NK-92 treated with Interleukin-12 subunit alpha and Interleukin-12 subunit beta, amount 100 ng/mL, for 24 hours (cell line): ENCODE measurements around the gene RAB13.
"Not testable (repeated sequence)": the region's sequence is repeated elsewhere in the genome, so short reads cannot be mapped to it uniquely, and the experiment has no call there.

Experiments used
- DNase-seq: peaks from one replicate; lab custom pipeline; 2025; lab: John Stamatoyannopoulos, UW

The RAB13 gene

DNA sequence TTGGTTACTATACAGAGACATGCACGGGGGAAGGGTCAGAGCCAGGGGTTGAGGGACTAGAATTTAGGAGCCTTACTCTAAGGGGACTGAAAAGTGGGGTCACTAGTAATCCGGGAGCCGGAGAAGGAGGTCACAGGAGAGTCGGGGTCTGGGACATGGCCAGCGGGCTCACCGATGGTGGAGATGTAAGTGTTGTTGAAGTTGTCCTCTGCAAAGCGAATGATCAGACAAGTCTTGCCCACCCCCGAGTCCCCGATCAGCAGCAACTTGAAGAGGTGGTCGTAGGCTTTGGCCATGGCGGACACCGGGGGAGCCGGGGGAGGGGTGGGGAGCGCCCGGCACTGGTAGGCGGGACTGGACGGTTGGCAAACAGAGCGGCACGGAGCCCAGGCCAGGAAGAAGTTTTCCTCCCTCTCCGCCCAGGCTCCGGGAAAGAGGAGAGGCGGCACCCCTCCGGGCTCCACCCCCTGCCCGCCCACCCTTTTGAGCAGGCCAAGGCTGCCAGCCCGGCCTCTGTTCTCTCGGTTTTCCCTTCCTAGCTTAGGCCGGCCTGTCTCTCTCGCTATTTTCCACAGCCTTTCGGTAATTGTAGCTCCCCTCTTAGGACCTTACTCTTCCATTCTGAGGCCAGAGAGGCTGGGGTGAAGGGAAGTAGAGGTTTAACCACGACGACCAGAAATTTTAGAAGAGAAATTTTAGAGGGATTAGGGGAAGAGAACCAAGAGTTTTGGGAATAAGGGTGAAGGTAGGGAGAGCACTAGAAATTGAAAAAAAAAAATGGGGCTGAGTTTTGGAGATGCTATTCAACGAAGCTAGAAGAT is at the start of gene RAB13:
TSS of gene RAB13 (minus strand) at position 399 of the 821 bp plus-strand sequence. CDS start at position 296, 103 bp downstream.
- DNase-seq = no peak

DNA sequence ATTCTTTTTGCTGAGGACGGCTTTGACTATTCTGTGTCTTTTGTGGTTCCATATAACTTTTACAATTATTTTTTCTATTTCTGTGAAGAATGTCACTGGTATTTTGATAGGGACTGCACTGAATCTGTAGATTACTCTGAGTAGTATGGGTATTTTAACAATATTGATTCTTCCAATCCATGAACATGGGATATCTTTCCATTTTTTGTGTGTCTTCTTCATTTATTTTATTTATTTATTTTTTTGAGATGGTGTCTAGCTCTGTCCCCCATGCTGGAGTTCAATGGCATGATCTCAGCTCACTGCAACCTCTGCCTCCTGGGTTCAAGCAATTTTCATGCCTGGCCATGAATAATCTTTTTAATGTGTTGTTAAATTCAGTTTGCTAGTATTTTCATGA is 47.6 kb upstream of the RAB13 start:
- DNase-seq = not testable (repeated sequence)

DNA sequence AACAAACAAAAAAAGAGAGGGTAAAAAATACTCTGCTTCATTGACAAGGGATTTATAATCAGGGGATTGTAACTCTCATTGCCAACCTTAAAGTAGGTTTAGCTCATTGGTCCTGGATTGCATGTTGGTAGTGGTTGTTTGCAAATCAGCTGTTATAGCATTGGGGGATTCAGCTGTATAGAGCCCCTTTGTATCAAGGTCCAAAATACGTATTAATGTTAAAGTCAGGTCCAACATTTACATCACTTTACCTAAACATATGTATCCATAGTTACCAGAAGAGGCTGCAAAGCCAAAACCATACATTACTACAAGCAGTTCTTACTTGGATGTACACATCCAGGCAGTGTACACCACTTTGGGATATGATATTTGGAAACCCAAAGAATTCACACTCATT is 33.8 kb upstream of the RAB13 start:
- DNase-seq = no peak

DNA sequence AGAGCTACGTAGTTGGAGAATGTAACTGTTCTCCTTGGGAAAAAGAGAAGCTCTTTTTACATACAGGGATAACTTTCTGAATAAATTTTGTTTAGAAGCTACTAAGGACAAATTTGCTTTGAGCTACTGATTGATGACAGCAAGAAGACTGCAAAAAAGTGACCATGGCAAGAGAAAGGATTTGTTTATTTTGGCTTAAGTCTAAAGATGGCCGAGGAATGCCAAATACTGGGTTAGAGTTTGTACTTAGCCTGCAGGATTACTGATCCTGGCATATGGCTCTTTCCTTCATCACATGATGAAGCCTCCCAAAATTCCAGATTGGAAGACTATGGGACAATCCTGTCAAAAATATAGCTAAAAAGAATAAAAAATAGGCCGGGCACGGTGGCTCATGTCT is 33.1 kb upstream of the RAB13 start:
- DNase-seq = no peak

DNA sequence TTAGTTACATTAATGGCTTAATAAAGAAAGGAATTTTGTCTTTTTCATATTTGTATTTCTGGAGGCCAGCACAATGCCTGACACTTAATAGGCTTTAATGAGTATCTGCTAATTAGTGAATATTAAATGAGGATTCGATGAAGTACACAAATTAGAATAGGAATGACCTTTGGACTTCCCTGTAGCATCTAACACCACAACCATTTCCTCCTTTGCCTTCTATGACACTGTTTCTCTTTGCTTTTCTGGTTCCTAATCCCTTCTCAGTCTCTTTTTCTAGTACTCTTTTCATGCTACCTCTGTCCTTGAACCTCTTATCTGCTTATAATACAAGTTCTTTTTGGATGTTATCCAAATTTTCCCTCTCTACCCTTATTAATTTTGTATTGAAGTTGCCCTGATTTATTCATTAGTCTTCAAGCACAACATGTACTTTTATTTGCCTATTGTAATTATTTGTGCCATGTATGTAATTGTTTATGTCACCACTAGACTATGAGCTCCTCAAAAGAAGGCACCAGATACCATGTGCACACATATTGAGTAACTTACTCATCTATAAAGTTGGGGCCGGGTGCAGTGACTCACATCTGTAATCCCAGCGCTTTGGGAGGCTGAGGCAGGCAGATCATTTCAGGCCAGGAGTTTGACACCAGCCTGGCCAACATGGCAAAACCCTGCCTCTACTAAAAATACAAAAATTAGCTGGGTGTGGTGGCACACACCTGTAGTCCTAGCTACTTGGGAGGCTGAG is 28.2 kb upstream of the RAB13 start:
- DNase-seq = no peak

DNA sequence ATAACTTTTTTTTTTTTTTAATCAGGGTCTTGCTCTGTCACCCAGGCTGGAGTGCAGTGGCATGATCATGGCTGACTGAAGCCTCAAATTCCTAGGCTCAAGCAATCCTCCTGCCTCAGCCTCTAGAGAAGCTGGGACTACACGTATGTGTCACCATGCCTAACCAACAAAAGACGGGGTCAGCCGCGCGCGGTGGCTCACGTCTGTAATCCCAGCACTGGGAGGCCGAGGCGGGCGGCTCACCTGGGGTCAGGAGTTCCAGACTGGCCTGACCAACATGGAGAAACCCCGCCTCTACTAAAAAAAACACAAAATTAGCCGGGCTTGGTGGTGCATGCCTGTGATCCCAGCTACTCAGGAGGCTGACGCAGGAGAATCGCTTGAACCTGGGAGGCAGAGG is 26.4 kb upstream of the RAB13 start:
- not testable (repeated sequence) for DNase-seq

DNA sequence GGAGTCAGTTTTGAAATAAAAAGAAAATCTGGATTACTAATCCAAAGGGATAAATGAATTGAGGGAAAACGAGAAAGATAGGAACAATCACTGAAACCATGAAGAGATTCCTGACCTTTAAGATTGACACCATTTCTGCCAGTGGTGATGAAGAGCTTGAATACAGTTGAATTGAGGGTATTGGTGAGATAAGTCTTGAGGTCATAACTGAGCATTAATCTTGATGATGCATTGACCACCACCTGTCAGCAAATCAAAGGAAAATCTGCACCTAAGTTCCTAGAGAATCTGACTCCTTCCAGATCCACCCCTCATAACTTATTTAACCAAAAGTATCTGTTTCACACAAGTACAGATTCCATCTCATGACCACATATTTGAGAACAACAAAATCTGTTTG is 26.0 kb upstream of the RAB13 start:
- DNase-seq = no peak

DNA sequence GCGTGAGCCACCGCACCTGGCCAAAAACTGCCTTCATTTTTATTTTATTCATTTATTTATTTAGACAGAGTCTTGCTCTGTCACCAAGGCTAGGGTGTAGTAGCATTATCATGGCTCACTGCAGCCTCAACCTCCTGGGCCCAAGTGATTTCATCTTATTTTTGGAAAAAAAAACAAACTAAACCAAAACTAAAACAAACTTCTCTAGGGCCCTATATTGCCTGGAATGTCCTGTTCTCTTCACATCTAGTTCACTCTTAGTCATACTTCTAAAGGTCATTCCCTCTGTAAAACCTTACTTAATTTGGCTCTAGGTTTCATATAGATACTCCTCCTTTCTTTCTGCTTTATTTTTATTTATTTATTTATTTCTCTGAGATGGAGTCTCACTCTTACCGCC is 20.0 kb upstream of the RAB13 start:
- DNase-seq = no peak

DNA sequence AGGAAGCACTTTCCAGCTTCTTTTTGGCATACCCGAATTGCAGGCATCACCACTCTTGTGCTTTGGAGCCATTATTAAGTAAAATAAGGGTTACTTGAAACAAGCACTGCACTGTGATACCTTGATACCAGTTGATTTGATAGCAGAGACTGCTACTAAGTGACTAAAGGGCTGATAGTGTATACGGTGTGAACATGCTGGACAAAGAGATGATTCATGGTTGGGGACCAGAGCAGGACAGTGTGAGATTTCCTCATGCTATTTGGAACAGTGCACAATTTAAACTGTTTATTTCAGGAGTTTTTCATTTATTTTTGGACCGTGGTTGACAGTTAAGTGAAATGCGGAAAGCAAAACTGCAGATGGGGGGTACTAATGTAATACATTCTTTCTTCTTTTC is 14.3 kb upstream of the RAB13 start:
- DNase-seq = no peak

DNA sequence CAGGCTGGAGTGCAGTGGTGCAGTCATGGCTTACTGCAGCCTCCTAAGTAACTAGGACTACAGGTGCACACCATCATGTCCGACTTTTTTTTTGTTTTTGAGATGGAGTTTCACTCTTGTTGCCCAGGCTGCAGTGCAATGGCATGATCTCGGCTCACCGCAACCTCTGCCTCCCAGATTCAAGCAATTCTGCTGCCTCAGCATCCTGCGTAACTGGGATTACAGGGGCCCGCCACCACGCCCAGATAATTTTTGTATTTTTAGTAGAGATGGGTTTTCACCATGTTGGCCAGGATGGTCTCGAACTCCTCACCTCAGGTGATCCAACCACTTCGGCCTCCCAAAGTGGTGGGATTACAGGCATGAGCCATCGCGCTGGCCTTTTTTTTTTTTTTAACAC is 10.7 kb upstream of the RAB13 start:
- not testable (repeated sequence) for DNase-seq

DNA sequence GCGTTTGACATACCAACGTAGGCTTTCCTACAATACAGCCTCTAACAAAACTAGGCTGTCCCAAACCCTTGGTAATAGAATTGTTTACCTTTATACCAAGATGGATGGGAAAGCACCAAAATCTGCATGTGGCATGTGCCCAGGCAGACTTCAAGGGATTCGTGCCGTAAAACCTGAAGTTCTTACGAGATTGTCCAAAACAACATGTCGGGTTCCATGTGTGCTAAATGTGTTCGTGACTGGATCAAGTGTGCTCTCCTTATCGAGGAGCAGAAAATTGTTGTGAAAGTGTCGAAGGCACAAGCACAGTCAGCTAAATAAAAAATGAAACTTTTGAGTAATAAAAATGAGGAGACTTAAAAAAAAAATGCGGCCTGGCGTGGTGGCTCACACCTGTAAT is 9.5 kb upstream of the RAB13 start:
- DNase-seq = no peak

DNA sequence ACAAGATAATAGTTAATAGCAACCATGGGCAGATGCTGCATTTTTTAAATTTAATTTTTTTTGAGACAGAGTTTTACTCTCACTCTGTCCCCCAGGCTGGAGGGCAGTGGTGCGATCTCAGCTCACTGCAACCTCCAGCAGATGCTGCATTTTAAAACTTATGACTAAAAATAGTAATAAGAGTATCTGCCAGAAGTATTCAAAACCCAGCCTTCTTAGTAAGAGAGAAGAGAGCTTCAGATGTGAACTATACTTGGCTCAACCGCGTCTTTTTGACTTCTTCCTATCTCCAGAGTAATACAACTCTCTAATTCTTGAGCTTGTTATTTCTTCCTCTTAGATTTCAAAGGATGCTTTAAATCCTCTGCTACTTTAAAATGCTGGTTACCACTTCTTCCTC is 9.1 kb upstream of the RAB13 start:
- DNase-seq = no peak

DNA sequence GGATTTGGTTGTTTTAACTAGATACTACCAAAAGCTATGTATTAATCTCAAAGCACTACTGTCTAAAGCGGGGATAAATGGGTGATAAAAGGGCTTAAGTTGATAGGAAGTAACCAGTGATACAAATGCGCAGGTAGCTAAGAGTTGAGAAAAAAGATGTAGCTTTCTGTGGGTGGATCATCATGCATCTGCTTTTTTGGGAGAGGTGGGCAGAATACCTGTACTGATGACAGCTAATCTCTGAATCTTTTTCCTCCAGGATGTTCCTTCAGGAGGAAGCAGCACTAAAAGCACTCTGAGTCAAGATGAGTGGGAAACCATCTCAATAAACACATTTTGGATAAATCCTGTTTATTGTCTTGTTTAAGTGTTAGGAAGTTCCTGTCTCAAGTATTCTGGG is 5.7 kb upstream of the RAB13 start:
- no peak for DNase-seq

DNA sequence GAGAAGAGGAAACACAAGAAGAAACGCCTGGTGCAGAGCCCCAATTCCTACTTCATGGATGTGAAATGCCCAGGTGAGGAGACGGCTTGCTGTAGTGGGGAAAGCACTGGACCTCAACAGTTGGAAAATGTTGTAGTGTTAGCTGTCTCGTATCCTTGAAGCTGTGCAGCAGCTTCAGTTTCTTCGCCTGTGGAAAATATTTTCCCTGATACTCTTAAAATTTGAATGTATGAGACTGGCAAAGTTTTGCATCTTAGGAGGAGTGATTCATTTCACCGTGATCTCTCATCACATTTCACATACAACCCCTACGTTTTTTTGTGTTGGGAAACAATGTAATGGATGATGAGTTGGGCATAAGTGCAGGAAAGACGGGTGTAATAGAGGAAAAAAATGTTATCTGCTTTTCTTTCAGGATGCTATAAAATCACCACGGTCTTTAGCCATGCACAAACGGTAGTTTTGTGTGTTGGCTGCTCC is 5.1 kb upstream of the RAB13 start:
- no peak for DNase-seq

DNA sequence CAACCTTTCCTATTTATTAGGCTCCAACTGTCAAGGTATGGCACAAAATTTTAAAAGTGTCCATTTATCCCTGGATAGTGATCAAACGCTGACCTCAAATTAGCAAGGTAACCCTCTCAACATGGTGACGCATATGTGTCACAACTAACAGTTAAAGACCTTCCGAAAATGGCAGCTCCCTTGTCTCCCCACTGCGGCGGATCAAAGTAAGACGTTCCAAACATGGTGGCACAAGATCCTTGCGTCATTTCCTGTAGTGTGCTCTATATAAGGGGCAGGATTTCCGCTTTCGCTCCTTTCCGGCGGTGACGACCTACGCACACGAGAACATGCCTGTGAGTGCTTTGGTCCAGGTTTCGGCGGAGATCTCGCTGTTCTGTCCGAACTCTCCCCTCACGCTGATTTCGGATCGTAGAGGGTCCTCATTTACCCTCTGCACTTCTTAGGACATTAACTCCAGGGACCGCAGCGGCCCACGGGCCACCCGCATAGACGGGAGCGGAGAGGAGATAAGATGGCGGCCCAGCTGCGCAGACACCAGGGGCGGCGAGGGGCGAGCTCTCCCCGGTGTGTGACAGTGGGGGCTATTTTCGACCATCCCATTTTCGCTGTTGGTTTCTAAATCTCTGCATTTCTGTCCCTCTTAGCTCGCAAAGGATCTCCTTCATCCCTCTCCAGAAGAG is 4.5 kb upstream of the RAB13 start, which contains the start of gene RPS27:
TSS of gene RPS27 (plus strand) at position 295 of the 683 bp plus-strand sequence. CDS start at position 330, 35 bp downstream.
- peak; percentile 83 for DNase-seq

DNA sequence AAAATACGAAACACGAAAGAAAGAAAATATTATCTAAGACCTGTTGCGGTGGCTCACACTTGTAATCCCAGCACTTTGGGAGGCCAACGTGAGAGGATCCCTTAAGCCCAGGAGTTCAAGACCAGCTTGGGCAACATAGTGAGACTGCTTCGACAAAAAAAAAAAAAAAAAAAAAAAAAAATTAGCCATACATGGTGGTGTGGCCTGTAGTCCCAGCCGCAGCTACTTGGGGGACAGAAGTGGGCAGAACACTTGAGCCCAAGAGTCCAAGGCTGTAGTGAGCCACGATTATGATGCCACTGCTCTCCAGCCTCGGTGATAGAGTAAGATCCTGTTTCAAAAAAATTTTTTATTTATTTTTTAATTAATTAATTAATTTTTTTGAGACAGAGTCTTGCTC is 1.5 kb upstream of the RAB13 start:
- no peak for DNase-seq

DNA sequence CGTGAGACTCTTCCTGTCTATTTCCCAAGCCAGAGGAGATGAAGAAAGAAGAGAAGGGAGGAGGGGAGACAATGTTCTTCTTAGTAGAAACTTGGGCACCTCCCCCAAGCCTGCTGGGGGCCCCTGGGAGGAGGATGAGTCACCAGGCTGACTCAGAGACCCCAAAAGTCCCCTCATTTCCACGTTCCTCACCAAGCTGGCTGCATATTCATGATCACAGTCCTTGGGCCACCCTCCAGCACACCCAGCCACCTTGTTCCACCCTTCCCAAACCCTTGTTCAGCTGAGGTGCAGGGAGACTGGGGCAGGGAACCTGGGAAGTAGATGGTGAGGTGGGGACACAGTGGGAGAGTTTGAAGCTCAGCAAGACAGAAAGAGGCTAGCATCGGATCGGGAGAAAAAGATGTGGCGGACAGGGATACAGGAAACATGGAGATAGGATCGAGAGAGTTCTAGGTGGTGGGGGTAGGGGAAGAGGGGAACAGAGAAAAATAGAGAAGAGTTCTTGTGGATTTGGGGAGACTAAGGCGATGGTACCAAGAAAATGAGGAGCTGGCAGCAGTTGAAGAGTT is 712 bp downstream of the RAB13 start:
- peak; percentile 41 for DNase-seq

DNA sequence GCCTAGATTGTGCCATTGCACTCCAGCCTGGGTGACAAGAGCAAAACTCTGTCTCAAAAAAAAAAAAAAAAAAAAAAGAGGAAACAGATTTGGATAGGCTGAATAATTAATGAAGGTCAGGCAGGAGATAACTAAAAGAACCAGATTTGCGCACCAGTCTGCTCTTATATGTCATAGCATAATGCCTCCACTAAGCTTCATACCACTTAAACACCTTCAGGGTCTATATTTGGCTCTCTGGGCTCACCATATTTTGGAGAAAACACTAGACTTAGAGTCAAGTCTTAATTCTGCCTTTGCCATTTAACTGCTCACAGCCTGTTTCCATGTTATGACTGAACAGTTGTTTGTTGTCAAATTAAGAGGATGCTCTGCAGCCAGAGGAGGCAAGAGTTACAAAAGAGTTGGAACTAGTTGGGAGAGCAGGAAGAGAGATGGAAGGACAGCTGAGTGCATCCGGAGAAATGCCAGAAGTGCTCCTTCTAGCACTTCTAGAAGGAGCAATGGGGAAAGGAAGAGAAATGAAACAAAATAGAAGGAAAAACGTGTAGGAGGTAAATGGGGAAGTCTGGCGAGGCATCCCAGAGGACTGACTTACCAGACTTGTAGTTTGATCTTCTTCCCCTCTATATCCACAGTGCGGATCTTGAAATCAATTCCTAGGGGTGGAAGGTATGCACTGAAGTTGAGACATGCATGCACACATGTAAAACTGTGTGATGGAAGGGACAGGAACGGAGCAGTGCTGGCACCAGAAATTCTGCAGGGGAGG is 1.8 kb downstream of the RAB13 start:
- no peak for DNase-seq

DNA sequence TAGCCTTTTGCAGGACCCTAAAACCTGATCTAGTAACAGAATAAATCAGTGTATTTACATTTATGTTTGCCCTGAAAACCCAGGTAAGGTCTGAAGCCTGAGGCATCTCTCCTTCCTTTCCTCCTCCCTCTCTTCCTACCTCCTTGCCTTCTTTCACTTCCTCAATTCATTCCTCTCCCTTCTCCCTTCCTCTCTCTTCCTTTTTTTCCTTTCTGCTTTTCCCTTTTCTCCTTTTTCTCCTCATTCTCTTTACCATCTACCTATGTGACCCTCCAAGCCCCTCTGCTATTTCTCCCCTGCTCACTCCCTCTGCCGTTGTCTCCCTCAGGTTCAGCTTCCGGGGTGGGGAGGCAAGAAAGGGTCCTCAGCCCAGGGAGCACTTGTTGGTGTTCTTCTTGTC is 4.4 kb downstream of the RAB13 start:
- not testable (repeated sequence) for DNase-seq

DNA sequence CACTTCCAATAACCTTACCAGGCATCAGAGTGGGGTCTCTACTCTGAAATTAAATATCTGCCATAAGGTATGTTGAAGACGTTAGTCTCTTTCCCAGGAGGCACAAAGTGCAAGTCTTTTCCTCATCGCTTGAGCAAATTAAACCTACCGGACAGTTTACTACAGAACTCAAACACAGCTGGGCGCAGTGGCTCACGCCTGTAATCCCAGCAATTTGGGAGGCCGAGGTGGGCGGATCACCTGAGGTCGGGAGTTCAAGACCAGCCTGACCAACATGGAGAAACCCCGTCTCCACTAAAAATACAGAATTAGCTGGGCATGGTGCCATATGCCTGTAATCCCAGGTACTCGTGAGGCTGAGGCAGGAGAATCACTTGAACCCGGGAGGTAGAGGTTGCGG is 7.0 kb downstream of the RAB13 start:
- not testable (repeated sequence) for DNase-seq

DNA sequence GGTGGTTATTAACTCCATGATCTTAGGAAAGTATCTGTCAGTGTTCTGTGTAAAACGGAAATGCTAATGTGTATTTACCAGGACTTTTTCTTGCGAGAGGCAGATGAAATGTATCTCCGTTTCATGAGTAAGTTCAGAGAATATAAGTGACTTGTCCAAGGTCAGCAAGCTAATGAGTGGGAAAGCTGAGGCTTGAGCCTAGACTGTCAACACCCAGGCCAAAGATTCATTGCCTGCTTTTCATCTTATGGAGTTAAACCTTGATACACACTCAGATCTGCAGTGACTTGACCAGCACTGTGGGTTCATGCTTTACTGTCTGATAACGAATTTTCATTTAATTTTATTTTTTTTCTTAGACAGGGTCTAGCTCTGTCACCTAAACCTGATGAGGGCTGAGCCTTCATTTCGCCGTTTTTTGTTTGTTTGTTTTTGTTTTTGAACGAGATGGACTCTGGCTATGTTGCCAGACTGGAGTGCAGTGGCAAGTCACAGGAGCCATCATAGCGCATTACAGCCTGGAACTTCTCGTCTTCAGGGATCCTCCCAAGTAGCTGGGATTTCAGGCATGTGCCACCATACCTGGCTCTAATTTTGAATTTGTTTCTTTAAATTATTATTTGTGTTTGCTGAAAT is 7.7 kb downstream of the RAB13 start:
- DNase-seq = no peak
